ENCODE data around the gene RC3H1. TPM values are rescaled to one million over a fixed set of nuclear protein-coding genes. Genes with fewer than 3 reads are reported as not detected.

RC3H1 gene
- total and polyA plus RNA-seq, 2 of the 13 experiments (the other 11 are each of a cell fraction or from before 2014, with no cell fraction given): 11.2 to 19.6 TPM

- TF ChIP-seq RERE (CRISPR knock-in tag; IDR thresholded peaks at IDR 0.05; ENCODE audit: low read depth): no peak
Observed at GRCh38 chr1:173889885-173890284, 132.3 kb downstream of the RC3H1 start (continued).

GRCh38 chr1:173888749-173889148, 133.4 kb downstream of the RC3H1 start:
- H3K27me3 ChIP-seq (ENCODE audit: control insufficient read depth in 1 of 2, insufficient read depth in 2 of 2, low read length in 2 of 2): no peaks in the 10 kb centered on the region
- ATAC-seq: no peak
- ChIA-PET CTCF (ENCODE audit: low intra/inter-chr PET ratio, low total read pairs) (no interaction called here), POLR2A (interaction anchor here (1.0 kb wide), 1 partner anchor 20 kb away, joined by 4 read pairs; the partner anchor contains the start of gene ZBTB37)
- FAIRE-seq: no peak
- intact Hi-C loops (cut with micrococcal nuclease; ENCODE audit: unreplicated experiment): no loop called here
- peaks cover 8 to 14% of the 10 kb centered on the region in 2 experiments for H3K36me3 ChIP-seq (replicated peaks in 1 of 2; ENCODE audit: control insufficient read depth in 1 of 2, insufficient read depth in 2 of 2, low read length in 2 of 2)
- no peak overlapping the region for H3K4me2 ChIP-seq (ENCODE audit: low read depth, low read length)
- no peak overlapping the region for H2AFZ ChIP-seq (ENCODE audit: low read length)
- H3K4me3 ChIP-seq (replicated peaks in 1 of 3; ENCODE audit: insufficient read depth in 1 of 3, low read depth in 2 of 3, low read length in 3 of 3): no peak overlapping the region
- no peaks in the 10 kb centered on the region for H3K9me3 ChIP-seq (ENCODE audit: low read length)
- no peaks in the 10 kb centered on the region for H3K4me1 ChIP-seq (ENCODE audit: insufficient read depth, low read length)
- no peak overlapping the region for H3K9ac ChIP-seq (ENCODE audit: insufficient read depth, low read depth, low read length)
- DNase-seq (ENCODE audit: low spot score): no peak
- no peaks in the 10 kb centered on the region for H4K20me1 ChIP-seq (ENCODE audit: insufficient read depth, low read length)
- H3K27ac ChIP-seq (ENCODE audit: extremely low read length, insufficient read depth, low read length): no peak overlapping the region
- in situ Hi-C loops (cut with HindIII; ENCODE audit: extremely low pct_ligation_motif_present, low pct_unique_long_range_greater_than_20kb): no loop called here
- BruUV-seq (replicated peaks): no TSS peak
- no peaks in the 10 kb centered on the region for H3K79me2 ChIP-seq (ENCODE audit: insufficient read depth, low read length)
- TF ChIP-seq GATA4 (IDR thresholded peaks at IDR 0.05; ENCODE audit: borderline replicate concordance, low read depth) (no peak), MXD4 (CRISPR knock-in tag; IDR thresholded peaks at IDR 0.05) (no peak), HNF4A (CRISPR knock-in tag; IDR thresholded peaks at IDR 0.05) (no peak), ZNF772 (CRISPR knock-in tag; IDR thresholded peaks at IDR 0.05) (no peak), BRF2 (CRISPR knock-in tag; IDR thresholded peaks at IDR 0.05) (no peak), SAFB2 (CRISPR knock-in tag; IDR thresholded peaks at IDR 0.05; ENCODE audit: borderline replicate concordance, low read depth) (no peak), NONO (IDR thresholded peaks at IDR 0.05) (no peak), NONO (CRISPR knock-in tag; conservative IDR thresholded peaks at IDR 0.05) (no peak), DZIP1 (CRISPR knock-in tag; IDR thresholded peaks at IDR 0.05) (no peak), ZFY (CRISPR knock-in tag; IDR thresholded peaks at IDR 0.05) (no peak), ZNF577 (CRISPR knock-in tag; IDR thresholded peaks at IDR 0.05; ENCODE audit: borderline replicate concordance, low read depth) (no peak), ZNF513 (CRISPR knock-in tag; conservative IDR thresholded peaks at IDR 0.05) (no peak)

Measured in HepG2 (cell line).